ENCODE measurements around the gene DYRK4.
"Not testable (repeated sequence)": the region's sequence is repeated elsewhere in the genome, so short reads cannot be mapped to it uniquely, and the experiment has no call there.

DYRK4 gene, protein sequence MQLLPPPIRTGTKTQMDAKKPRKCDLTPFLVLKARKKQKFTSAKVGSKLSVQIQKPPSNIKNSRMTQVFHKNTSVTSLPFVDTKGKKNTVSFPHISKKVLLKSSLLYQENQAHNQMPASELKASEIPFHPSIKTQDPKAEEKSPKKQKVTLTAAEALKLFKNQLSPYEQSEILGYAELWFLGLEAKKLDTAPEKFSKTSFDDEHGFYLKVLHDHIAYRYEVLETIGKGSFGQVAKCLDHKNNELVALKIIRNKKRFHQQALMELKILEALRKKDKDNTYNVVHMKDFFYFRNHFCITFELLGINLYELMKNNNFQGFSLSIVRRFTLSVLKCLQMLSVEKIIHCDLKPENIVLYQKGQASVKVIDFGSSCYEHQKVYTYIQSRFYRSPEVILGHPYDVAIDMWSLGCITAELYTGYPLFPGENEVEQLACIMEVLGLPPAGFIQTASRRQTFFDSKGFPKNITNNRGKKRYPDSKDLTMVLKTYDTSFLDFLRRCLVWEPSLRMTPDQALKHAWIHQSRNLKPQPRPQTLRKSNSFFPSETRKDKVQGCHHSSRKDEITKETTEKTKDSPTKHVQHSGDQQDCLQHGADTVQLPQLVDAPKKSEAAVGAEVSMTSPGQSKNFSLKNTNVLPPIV

DNA sequence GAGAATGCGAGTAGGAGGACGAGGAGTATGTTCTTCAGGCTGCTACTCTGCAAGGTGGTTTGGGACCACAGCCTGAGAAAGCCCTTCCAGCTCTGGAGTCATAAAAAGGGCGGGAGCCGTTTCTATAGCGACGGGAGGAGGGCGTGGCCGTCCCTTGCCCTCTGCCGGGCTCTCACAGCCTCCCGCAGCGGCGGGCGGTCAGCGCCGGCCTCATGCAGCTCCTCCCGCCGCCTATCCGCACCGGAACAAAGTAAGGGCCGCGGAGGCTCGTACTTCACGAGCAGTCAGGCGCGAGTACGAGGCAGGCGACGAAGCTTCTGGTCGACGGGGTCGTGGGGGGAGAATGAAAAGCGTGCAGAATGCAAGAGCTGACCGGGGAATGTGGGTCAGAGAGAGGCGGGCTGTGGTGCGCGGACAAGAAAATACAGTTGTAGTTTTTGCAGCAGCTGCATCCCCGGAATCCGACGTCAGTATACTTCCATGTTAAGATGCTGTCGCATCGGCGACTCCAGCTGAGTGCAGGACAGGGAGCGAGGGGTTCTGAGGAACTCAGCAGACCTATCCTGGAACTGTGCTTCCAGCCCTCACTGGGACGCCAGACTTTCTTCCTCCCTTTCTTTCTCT is at the start of gene DYRK4:
TSS of gene DYRK4 (plus strand) at position 175 of the 624 bp plus-strand sequence. CDS start at position 213, 38 bp downstream.
- no peak for DNase-seq (ENCODE audit: low read depth)

DNA sequence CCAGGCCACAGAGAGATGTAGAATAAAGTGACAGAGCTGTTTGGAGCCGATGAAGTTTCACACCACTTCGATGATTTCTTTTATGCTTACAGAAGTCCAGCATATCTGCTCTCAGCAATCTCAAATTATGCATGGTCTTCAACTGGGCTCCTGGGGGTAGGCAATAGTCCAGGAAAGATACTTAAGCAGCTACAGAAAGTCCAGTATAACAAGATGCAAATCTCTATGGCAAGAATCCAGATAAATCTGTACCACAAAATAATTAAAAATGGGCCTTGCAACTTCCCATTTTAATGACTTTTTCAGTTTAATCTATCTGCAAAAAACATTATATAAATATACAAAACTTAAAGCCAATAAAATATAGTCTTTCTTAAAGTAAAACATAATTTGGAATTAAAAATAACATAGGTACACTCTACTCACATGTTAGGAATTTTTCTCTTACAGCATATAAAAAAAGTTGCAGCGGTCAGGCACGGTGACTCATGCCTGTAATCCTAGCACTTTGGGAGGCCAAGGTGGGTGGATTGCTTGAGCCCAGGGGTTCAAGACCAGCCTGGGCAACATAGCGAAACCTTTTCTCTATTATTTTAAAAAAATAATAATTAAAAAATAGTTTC is 43.8 kb upstream of the DYRK4 start:
- no peak for DNase-seq (ENCODE audit: low read depth)

DNA sequence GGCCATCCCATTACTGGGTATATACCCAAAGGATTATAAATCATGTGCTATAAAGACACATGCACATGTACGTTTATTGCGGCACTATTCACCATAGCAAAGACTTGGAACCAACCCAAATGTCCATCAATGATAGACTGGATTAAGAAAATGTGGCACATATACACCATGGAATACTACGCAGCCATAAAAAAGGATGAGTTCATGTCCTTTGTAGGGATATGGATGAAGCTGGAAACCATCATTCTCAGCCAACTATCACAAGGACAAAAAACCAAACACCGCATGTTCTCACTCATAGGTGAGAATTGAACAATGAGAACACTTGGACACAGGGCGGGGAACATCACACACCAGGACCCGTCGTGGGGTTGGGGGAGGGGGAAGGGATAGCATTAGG is 38.6 kb upstream of the DYRK4 start:
- not testable (repeated sequence) for DNase-seq (ENCODE audit: low read depth)

- DNase-seq (ENCODE audit: low read depth): no peak
These were observed 35.0 kb upstream of the DYRK4 start for GRCh38 chr12:4526923-4527546.

- no peak for DNase-seq (ENCODE audit: low read depth)
These were observed 31.8 kb upstream of the DYRK4 start for GRCh38 chr12:4530160-4530559.

DNA sequence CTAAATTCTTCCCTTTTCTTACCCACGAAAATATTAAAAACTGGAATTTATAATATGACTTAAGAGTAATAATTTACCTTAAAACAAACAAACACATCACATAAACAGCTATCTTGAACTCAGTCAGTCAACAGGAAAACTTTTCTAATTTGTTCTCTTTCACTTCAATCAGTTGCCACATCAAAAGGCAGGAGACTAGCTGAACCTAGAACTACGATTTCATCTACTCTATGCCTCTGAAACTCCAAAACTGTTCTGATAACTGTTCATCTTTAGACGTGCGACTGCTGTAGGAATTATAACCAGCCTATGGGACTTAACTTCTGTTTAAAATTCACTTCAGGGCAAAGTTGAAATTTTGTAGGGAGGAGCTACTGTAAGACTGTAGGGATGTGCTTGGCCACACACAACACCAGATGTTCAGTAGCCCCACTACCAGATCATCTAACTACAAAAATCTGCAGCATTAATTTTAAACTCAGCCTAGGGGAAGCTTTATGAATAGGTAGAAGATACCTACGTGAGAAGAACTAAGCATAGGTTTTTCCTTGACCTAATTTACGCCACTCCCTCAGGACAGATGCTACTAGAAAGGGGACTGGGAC is 30.9 kb upstream of the DYRK4 start:
- no peak for DNase-seq (ENCODE audit: low read depth)

DNA sequence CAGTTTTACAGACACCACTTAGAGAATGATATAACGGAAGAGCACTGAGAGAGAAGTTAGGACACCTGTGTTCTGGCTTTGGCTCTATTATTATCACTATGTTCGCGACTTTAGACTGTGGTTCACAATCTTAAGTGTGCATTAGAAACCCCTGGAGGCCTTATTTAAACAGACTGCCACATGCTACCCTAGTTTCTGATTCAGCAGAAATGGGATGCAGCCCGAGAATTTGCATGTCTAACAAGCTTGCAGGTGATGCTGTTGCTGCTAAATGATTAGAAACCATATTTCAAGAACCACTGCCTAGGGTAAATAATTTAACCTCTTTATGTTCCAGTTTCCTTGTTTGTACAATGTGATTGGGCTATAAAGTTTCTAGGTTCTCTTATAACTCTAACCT is 26.9 kb upstream of the DYRK4 start:
- DNase-seq (ENCODE audit: low read depth): no peak

GRCh38 chr12:4535871-4536270 is 26.1 kb upstream of the DYRK4 start:
- no peak for DNase-seq (ENCODE audit: low read depth)

- peak; percentile 84 for DNase-seq (ENCODE audit: low read depth)
These were observed 23.5 kb upstream of the DYRK4 start, which contains the start of gene RAD51AP1 for GRCh38 chr12:4538207-4539160. Gene RAD51AP1, plus strand, starts transcription at chr12:4538890. Its CDS starts 50 bp downstream, at chr12:4538940.

DNA sequence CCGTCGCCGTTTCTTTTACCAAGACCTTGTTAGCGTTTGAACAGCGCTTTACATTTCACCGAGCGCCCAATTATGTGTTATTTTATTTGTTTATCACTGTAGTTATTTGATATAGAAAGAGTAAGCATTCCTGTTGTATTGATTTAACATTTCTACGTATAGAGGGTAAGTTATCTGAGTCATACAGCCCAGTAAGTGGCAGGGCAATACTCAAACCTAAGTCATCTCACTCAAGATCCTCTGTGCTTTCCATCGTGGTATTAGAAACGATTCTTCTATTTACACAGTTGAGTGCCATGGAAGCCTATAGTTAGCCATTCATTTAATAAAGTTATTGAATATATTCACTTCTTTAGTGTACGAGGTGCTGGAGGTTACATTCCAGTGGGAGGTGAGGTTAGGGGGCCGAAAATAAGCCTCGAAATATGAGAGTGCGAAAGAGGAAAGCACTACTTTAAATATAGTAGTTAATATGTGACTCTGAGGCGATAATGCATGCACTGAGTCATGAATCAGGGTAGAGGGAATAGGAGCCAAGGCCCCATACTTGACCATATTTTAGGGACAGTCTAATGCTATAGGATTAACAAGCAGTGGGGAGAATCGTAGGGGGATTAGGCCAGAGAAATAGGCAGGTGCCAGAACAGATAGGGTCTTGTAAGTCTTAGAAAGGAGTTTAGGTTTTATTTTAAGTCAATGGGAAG is 22.7 kb upstream of the DYRK4 start:
- DNase-seq (ENCODE audit: low read depth): no peak

GRCh38 chr12:4540170-4540569 is 21.8 kb upstream of the DYRK4 start:
- no peak for DNase-seq (ENCODE audit: low read depth)

- DNase-seq (ENCODE audit: low read depth): no peak
These were observed 21.4 kb upstream of the DYRK4 start for GRCh38 chr12:4540638-4541037.

GRCh38 chr12:4545195-4545594 is 16.8 kb upstream of the DYRK4 start:
- no peak for DNase-seq (ENCODE audit: low read depth)

DNA sequence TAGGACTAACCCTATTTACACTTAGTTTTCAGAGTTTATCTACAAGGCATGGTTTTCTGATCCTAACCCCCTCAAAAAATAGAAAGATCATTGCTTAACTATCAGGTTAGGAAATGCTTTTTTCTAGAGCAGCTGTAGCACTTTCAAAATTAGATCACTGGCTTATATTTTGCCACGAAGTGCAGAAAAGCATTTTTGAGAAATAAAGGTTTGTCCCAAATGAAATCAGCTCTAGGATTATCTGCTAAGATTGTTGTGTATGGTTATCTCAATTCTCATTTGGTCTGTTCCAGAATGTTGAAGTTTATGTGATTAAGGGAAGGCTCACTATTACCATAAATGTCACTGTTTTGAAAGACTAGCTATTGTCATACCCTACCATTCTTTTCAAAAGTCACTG is 9.8 kb upstream of the DYRK4 start:
- DNase-seq (ENCODE audit: low read depth): no peak

DNA sequence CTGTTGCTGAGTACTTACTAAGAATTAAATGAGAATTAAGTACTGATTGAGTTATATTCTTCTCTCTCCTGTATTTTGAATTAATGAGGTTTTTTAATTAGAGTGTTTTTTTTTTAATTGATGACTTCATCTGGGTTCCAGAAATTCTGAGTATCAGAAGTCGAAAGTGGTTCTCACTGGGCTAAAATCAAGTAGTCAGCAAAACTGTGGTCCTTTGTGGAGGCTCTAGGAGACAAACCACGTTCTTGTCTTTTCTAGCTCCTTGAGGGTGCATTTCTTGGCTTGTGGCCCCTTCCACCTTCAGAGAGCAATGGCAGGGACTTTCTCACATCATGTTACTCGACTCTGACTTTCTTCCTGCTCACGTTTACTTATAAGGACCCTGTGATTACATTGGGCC is 8.1 kb upstream of the DYRK4 start:
- no peak for DNase-seq (ENCODE audit: low read depth)

DNA sequence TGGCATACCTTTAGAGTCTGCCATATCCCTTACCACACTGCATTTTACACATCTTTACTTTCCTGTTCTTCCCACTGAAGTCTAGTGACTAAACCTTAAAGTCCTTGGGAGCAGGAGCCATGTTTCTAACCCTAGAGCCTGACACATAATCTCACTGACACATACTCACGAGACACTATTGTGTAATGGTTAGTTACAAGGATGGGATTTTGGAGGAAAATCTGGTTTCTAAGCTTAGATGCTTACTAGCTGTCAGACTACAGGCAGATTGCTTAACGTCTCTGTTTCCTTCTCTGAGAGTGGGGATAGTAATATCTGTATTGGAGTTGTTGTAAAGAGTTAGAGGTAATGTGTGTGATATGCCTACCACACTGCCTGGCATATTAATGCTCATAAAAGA is 6.2 kb upstream of the DYRK4 start:
- DNase-seq (ENCODE audit: low read depth): no peak

- DNase-seq (ENCODE audit: low read depth): no peak
These were observed 5.1 kb upstream of the DYRK4 start for GRCh38 chr12:4556735-4557530.

- no peak for DNase-seq (ENCODE audit: low read depth)
These were observed 4.4 kb upstream of the DYRK4 start for GRCh38 chr12:4557586-4557985.

GRCh38 chr12:4558171-4558570 is 3.8 kb upstream of the DYRK4 start:
- no peak for DNase-seq (ENCODE audit: low read depth)
